ENCODE results near the gene SGTB. TPM values are rescaled to one million over a fixed set of nuclear protein-coding genes. Genes with fewer than 3 reads are reported as not detected.

Gene SGTB
- total RNA-seq, 1 experiment from 2014 or later: 13.5 TPM

- no peak for TF ChIP-seq AR (CRISPR knock-in tag; IDR thresholded peaks at IDR 0.05)
- no peak for TF ChIP-seq ZNF512 (CRISPR knock-in tag; IDR thresholded peaks at IDR 0.05; ENCODE audit: borderline replicate concordance)
- no peak for TF ChIP-seq ZNF219 (CRISPR knock-in tag; IDR thresholded peaks at IDR 0.05; ENCODE audit: borderline replicate concordance)
Measured at GRCh38 chr5:65739162-65739561, 17.3 kb upstream of the SGTB start (continued).

DNA sequence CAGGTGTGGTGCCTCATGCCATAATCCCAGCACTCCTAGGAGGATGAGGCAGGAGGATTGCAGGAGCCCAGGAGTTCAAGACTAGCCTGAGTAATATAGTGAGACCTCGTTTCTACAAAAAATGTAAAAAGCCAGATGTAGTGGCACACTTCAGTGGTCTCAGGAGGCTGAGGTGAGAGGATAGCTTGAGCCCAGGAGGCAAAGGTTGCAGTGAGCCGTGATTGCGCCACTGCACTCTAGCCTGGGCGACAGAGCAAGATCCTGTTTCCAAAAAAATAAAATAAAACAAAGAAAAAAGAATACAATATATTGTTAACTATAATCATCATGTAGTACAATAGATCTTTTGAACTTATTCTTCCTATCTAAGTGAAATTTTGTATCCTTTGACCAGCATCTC lies 16.4 kb upstream of the SGTB start:
- POLR2A ChIA-PET: no interaction called here
- no peaks in the 10 kb centered on the region for H3K36me3 Mint-ChIP-seq
- ATAC-seq (no peak), DNase-seq (ENCODE audit: low spot score) (no peak)
- no peak for TF ChIP-seq CBFB (CRISPR knock-in tag; IDR thresholded peaks at IDR 0.05; ENCODE audit: low read depth)
- TF ChIP-seq, protein P1, sequence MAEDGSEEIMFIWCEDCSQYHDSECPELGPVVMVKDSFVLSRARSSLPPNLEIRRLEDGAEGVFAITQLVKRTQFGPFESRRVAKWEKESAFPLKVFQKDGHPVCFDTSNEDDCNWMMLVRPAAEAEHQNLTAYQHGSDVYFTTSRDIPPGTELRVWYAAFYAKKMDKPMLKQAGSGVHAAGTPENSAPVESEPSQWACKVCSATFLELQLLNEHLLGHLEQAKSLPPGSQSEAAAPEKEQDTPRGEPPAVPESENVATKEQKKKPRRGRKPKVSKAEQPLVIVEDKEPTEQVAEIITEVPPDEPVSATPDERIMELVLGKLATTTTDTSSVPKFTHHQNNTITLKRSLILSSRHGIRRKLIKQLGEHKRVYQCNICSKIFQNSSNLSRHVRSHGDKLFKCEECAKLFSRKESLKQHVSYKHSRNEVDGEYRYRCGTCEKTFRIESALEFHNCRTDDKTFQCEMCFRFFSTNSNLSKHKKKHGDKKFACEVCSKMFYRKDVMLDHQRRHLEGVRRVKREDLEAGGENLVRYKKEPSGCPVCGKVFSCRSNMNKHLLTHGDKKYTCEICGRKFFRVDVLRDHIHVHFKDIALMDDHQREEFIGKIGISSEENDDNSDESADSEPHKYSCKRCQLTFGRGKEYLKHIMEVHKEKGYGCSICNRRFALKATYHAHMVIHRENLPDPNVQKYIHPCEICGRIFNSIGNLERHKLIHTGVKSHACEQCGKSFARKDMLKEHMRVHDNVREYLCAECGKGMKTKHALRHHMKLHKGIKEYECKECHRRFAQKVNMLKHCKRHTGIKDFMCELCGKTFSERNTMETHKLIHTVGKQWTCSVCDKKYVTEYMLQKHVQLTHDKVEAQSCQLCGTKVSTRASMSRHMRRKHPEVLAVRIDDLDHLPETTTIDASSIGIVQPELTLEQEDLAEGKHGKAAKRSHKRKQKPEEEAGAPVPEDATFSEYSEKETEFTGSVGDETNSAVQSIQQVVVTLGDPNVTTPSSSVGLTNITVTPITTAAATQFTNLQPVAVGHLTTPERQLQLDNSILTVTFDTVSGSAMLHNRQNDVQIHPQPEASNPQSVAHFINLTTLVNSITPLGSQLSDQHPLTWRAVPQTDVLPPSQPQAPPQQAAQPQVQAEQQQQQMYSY (CRISPR knock-in tag; IDR thresholded peaks at IDR 0.05): no peak
- no peak overlapping the region for H3K4me3 Mint-ChIP-seq
- peaks cover 9% of the 10 kb centered on the region for H3K4me1 Mint-ChIP-seq
- CTCF ChIA-PET: no interaction called here
- H3K9me3 Mint-ChIP-seq: 0 out of 2 replicates have a peak, but pooled peaks cover 3% of the 10 kb centered on the region
- H3K27ac Mint-ChIP-seq: no peak overlapping the region
- no peaks in the 10 kb centered on the region for H3K27me3 Mint-ChIP-seq (ENCODE audit: low read depth)

DNA sequence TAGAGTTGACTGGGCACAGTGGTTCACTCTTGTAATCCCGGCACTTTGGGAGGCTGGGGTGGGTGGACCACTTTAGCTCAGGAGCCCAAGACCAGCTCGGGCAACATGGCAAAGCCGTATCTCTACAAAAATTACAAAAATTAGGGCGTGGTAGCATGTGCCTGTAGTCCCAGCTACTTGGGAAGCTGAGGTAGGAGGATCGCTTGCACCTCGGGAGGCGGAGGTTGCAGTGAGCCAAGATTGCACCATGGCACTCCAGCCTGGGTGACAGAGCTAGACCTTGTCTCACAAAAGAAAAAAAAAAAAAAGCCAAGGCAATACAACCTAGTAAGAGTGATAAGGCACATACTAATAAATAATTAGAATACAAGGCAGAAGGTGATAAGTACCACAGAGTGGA lies 15.9 kb upstream of the SGTB start:
- ATAC-seq: no peak
- POLR2A ChIA-PET: no interaction called here
- TF ChIP-seq ATF1 (CRISPR knock-in tag; IDR thresholded peaks at IDR 0.05): no peak
- no peak for TF ChIP-seq OVOL2 (CRISPR knock-in tag; IDR thresholded peaks at IDR 0.05; ENCODE audit: borderline replicate concordance)
- TF ChIP-seq, protein P2, sequence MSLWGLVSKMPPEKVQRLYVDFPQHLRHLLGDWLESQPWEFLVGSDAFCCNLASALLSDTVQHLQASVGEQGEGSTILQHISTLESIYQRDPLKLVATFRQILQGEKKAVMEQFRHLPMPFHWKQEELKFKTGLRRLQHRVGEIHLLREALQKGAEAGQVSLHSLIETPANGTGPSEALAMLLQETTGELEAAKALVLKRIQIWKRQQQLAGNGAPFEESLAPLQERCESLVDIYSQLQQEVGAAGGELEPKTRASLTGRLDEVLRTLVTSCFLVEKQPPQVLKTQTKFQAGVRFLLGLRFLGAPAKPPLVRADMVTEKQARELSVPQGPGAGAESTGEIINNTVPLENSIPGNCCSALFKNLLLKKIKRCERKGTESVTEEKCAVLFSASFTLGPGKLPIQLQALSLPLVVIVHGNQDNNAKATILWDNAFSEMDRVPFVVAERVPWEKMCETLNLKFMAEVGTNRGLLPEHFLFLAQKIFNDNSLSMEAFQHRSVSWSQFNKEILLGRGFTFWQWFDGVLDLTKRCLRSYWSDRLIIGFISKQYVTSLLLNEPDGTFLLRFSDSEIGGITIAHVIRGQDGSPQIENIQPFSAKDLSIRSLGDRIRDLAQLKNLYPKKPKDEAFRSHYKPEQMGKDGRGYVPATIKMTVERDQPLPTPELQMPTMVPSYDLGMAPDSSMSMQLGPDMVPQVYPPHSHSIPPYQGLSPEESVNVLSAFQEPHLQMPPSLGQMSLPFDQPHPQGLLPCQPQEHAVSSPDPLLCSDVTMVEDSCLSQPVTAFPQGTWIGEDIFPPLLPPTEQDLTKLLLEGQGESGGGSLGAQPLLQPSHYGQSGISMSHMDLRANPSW (CRISPR knock-in tag; conservative IDR thresholded peaks at IDR 0.05; ENCODE audit: low read depth): no peak
- TF ChIP-seq ATF6 (CRISPR knock-in tag; IDR thresholded peaks at IDR 0.05): no peak
- TF ChIP-seq ZNF532 (CRISPR knock-in tag; IDR thresholded peaks at IDR 0.05; ENCODE audit: borderline replicate concordance): no peak
- no peak for TF ChIP-seq ESRRA (CRISPR knock-in tag; IDR thresholded peaks at IDR 0.05; ENCODE audit: borderline replicate concordance)
- no peak for TF ChIP-seq ERG (CRISPR knock-in tag; IDR thresholded peaks at IDR 0.05)
- Mint-ChIP-seq H3K36me3 (no peaks in the 10 kb centered on the region), H3K9me3 (0 out of 2 replicates have a peak, but pooled peaks cover 3% of the 10 kb centered on the region), H3K27me3 (ENCODE audit: low read depth) (no peaks in the 10 kb centered on the region), H3K27ac (no peak overlapping the region), H3K4me3 (no peak overlapping the region), H3K4me1 (peaks cover 9% of the 10 kb centered on the region)
- no peak for DNase-seq (ENCODE audit: low spot score)
- CTCF ChIA-PET: no interaction called here

All from WTC11 (cell line).